Prostate gland (tissue), 2 donors: ENCODE measurements around the gene MAPKAP1. TPM values are rescaled to one million over a fixed set of nuclear protein-coding genes. Genes with fewer than 3 reads are reported as not detected.

Experiments used
- DNase-seq: peaks from one replicate; pipeline ENCODE4 v3.0.0-alpha.2; 2019; ENCODE audit warnings: low spot score
- H3K27ac ChIP-seq, 2 donors: fragments of 200-600 bp; sonication (generic); 2 replicates each; pipeline ENCODE4 v1.5.1; 2017 to 2019
- H3K27me3 ChIP-seq: fragments of 200-600 bp; sonication (generic); replicated peaks from 2 replicates; pipeline ENCODE4 v1.5.1; 2019; ENCODE audit not compliant: insufficient read depth
- H3K36me3 ChIP-seq, 2 donors: fragments of 200-600 bp; sonication (generic); 1 replicate in 1 of 2; 2 replicates in 1 of 2; pipeline versions ENCODE4 v1.5.1 to v1.8.1; 2017 to 2019
- H3K4me1 ChIP-seq: fragments of 200-600 bp; sonication (generic); replicated peaks from 2 replicates; pipeline ENCODE4 v1.5.1; 2019
- H3K4me3 ChIP-seq, 2 donors: fragments of 200-600 bp; sonication (generic); 2 replicates each; pipeline ENCODE4 v1.5.1; 2017 to 2019
- H3K9me3 ChIP-seq: fragments of 200-600 bp; sonication (generic); 2 replicates; pipeline ENCODE4 v1.5.1; 2017
- POLR2A ChIP-seq: fragments of 450-650 bp; IDR thresholded peaks from one replicate; pipeline ENCODE4 v1.6.1; 2016; ENCODE audit warnings: antibody characterized with exemption, mild to moderate bottlenecking
- POLR2AphosphoS5 ChIP-seq: sonication (generic); formaldehyde crosslinking; IDR thresholded peaks from one replicate; pipeline ENCODE4 v1.6.1; 2017; ENCODE audit warnings: antibody characterized with exemption
- WGBS: methylation state at CpG from one replicate; pipeline ENCODE4 v1.1.5; 2018; 5-methylcytosine and 5-hydroxymethylcytosine counted together
- intact Hi-C: fragments of 100-400 bp; cut with DNase I; formaldehyde crosslinking; loops from one replicate; pipeline ENCODE4 v1.14.2; 2022
- total RNA-seq, 2 donors: library from RNA; depleted of rRNA; stranded (reverse); fragments of >200 nt; gene quantifications; one replicate each; pipeline ENCODE4 v1.1.0, GENCODE V29; 2016
- TF ChIP-seq, protein P1 (sequence below), 4 experiments: fragments of 200-600 bp in 2 of 4; fragments of 450-650 bp in 2 of 4; sonication (generic) in 2 of 4; IDR thresholded peaks; 1 replicate in 3 of 4; 2 replicates in 1 of 4; pipeline ENCODE4 v1.5.1; 2016 to 2019; ENCODE audit warnings: antibody characterized with exemption in 4 of 4, mild to moderate bottlenecking in 2 of 4, moderate library complexity in 2 of 4

The MAPKAP1 gene
- total RNA-seq, 2 donors from 2014 or later = 62.4 to 91.2 TPM

DNA sequence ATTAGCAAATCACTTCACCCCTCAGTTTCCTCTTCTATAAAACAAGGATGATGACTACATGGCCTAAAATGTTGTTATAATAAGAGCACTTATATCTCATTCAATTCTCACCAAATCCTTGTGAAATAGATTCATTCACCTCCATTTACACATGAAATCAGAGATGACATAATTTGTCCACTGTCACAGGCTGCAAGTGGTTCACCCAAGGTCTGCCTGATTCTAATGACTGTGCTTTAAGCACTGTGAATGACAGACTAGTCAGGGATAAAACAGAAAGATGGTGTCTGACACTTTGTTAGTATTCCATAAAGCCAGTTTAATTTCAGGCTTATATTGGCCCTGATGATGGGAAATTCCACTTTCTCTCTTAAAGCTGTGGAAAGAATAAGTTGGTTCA lies 209.5 kb downstream of the MAPKAP1 start:
- Histone ChIP-seq H3K27ac (no peak overlapping the region), H3K27me3 (no peaks in the 10 kb centered on the region), H3K4me1 (no peaks in the 10 kb centered on the region), H3K9me3 (no peaks in the 10 kb centered on the region), H3K36me3 (no peaks in the 10 kb centered on the region), H3K4me3 (no peak overlapping the region)
- TF ChIP-seq, protein P1, sequence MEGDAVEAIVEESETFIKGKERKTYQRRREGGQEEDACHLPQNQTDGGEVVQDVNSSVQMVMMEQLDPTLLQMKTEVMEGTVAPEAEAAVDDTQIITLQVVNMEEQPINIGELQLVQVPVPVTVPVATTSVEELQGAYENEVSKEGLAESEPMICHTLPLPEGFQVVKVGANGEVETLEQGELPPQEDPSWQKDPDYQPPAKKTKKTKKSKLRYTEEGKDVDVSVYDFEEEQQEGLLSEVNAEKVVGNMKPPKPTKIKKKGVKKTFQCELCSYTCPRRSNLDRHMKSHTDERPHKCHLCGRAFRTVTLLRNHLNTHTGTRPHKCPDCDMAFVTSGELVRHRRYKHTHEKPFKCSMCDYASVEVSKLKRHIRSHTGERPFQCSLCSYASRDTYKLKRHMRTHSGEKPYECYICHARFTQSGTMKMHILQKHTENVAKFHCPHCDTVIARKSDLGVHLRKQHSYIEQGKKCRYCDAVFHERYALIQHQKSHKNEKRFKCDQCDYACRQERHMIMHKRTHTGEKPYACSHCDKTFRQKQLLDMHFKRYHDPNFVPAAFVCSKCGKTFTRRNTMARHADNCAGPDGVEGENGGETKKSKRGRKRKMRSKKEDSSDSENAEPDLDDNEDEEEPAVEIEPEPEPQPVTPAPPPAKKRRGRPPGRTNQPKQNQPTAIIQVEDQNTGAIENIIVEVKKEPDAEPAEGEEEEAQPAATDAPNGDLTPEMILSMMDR (IDR thresholded peaks at IDR 0.05) = no peak
- no peak for TF ChIP-seq POLR2A
- no peak for TF ChIP-seq POLR2AphosphoS5
- intact Hi-C loops = no loop called here
- DNase-seq = no peak

DNA sequence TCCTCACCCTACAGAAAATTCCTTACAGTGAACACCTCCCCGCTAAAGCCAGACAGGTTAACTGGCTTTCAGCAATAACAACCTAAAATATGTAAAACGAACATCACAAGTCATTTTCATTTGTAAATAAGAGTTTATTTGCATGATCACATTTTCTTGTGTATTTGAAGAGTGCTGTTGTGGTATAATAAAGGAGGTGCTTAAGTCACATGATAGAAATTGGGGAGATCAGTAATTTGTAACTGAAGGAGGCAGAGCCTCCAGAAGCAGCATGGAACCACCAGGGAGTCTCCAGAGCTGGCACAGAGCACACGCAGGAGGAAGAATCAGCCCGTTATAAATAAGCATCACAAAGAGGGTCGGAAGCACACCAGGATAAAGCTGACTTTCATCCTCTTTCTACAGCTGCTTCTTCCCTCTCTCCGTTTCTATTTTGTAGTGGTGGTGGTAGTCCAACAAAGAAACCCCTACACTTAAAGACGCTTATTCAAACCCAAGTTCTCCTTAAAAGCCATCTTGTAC lies 210.6 kb downstream of the MAPKAP1 start:
- Histone ChIP-seq H3K36me3 (no peaks in the 10 kb centered on the region), H3K4me3 (no peak overlapping the region), H3K4me1 (no peaks in the 10 kb centered on the region), H3K27ac (no peak overlapping the region), H3K9me3 (no peaks in the 10 kb centered on the region), H3K27me3 (no peaks in the 10 kb centered on the region)
- intact Hi-C loops = no loop called here
- DNase-seq = no peak
- WGBS = 91% methylated on average over 7 of the region's 7 CpGs
- TF ChIP-seq, protein P1 (IDR thresholded peaks at IDR 0.05) = no peak
- TF ChIP-seq POLR2A (no peak), POLR2AphosphoS5 (no peak)

DNA sequence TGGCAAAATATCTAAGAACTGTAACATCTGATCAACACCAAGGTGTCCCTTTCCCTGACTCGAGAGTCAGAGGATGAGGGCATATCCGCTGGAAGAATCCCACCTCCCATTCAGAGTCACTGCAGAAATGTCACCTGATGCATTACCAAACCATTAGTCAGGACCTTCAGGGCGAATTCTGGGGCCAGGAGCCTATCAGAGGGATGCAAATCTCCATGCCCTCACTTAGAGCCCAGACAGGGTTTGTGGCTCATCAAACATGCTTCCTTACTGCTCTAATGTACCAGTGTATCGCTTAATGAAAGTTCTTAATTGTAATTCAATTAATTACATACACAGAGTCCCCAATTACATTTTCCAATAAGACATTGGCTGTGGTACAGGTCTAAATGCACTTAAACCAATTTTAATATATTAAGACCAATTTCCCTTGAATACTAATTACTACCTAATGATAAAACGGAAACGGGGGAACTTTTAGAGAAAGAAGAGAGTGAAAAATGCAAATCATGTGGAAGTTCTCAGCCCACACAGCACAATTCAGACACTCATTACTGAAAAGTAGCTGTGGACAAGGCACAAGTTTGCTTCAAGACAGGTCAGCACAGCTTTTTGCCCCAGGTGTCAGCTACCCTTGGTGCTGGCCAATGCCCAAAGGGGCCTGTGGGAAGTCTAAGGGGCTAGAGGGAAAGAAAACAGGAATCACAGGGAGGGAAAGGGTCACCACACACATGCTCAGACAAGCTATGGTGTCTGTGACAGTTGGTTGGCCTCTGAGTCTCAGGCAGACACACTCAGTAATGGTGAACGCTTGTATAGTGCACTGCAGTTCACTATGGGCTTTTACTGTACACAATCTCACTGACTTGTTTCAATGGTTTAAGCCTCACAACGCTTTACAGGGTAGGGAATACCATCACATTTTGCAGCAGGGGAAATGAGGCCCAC lies 211.6 kb downstream of the MAPKAP1 start:
- no peaks in the 10 kb centered on the region for H3K36me3 ChIP-seq
- H3K27me3 ChIP-seq = no peaks in the 10 kb centered on the region
- no peaks in the 10 kb centered on the region for H3K9me3 ChIP-seq
- TF ChIP-seq POLR2AphosphoS5 (no peak), POLR2A (no peak)
- TF ChIP-seq, protein P1 (IDR thresholded peaks at IDR 0.05) = no peak
- 81% methylated on average over 8 of the region's 8 CpGs for WGBS
- intact Hi-C loops = no loop called here
- H3K27ac ChIP-seq = no peak overlapping the region
- H3K4me1 ChIP-seq = no peaks in the 10 kb centered on the region
- no peak overlapping the region for H3K4me3 ChIP-seq
- no peak for DNase-seq

DNA sequence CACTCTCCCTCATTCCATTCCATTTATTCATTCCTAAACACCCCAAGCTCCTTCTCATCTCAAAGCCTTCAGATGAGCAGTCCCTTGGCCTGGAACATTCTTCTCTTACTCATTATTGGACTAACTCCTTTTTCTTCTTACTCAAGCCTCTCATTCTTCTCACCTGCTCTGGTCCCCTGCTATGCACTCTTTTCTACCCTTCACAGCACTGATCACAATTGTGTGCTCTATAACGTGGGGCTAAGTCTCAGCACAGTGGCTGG lies 212.4 kb downstream of the MAPKAP1 start:
- H3K27me3 ChIP-seq = no peaks in the 10 kb centered on the region
- H3K4me1 ChIP-seq = no peaks in the 10 kb centered on the region
- H3K27ac ChIP-seq = no peak overlapping the region
- no peaks in the 10 kb centered on the region for H3K9me3 ChIP-seq
- TF ChIP-seq POLR2A (no peak), POLR2AphosphoS5 (no peak)
- TF ChIP-seq, protein P1 (IDR thresholded peaks at IDR 0.05) = no peak
- DNase-seq = no peak
- H3K4me3 ChIP-seq = no peak overlapping the region
- 100% methylated on average over 1 of the region's 1 CpG for WGBS
- intact Hi-C loops = no loop called here
- H3K36me3 ChIP-seq = no peaks in the 10 kb centered on the region
